Fibroblast of villous mesenchyme (primary cell): ENCODE data around the gene SERPINI1. TPM values are rescaled to one million over a fixed set of nuclear protein-coding genes. Genes with fewer than 3 reads are reported as not detected.
A peak's percentile ranks its signal among the peaks of the same experiment; 100 is the strongest.

Experiments used
- DNase-seq: peaks from one replicate; pipeline ENCODE4 v3.0.0-alpha.2; 2010; ENCODE audit warnings: low read depth
- H3K4me3 ChIP-seq: 2 replicates; pipeline ENCODE4 v1.5.1; 2011; ENCODE audit warnings: low read depth, mild to moderate bottlenecking, low read length
- total RNA-seq: library from RNA; depleted of rRNA; stranded (reverse); fragments of >200 nt; gene quantifications from 2 replicates; pipeline ENCODE4 v1.2.3, GENCODE V29; 2012
- TF ChIP-seq, protein P1 (sequence below): IDR thresholded peaks from 2 replicates; pipeline ENCODE4 v1.5.1; 2012; ENCODE audit warnings: low read depth, mild to moderate bottlenecking, low read length; ENCODE audit not compliant: insufficient read depth

Gene SERPINI1
- total RNA-seq, 1 donor = 2.2 TPM

DNA sequence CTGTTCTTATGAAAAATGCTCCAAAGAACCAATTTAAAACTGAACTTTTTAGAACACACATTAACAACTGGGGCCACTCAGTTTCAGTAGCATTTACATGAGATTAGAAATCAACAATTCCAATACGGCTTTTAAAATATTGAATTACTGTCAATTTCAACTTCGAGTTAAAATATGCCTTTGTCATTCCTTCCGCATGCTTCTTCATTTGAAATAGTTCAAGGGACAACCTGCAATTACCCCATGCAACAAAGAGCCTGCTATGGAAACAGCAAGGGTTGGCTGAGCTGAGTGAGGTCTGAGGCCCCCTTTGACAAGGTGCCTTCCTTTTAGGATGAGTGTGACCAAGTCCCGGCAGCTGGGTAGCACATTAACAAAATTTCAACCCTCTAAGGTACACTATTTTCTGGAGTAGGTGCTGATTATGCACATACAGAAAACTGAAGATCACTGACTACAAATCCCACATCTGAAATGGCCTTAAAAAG is 12.5 kb upstream of the SERPINI1 start:
- TF ChIP-seq, protein P1, sequence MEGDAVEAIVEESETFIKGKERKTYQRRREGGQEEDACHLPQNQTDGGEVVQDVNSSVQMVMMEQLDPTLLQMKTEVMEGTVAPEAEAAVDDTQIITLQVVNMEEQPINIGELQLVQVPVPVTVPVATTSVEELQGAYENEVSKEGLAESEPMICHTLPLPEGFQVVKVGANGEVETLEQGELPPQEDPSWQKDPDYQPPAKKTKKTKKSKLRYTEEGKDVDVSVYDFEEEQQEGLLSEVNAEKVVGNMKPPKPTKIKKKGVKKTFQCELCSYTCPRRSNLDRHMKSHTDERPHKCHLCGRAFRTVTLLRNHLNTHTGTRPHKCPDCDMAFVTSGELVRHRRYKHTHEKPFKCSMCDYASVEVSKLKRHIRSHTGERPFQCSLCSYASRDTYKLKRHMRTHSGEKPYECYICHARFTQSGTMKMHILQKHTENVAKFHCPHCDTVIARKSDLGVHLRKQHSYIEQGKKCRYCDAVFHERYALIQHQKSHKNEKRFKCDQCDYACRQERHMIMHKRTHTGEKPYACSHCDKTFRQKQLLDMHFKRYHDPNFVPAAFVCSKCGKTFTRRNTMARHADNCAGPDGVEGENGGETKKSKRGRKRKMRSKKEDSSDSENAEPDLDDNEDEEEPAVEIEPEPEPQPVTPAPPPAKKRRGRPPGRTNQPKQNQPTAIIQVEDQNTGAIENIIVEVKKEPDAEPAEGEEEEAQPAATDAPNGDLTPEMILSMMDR = no peak
- no peak for DNase-seq
- H3K4me3 ChIP-seq = no peak overlapping the region

GRCh38 chr3:167723872-167724271 is 11.6 kb upstream of the SERPINI1 start:
- no peak for DNase-seq
- TF ChIP-seq, protein P1 = no peak
- H3K4me3 ChIP-seq = no peak overlapping the region

- H3K4me3 ChIP-seq = no peak overlapping the region
- DNase-seq = peak; percentile 48
- TF ChIP-seq, protein P1 = no peak
These were observed 7.3 kb upstream of the SERPINI1 start for GRCh38 chr3:167728176-167728575.

- TF ChIP-seq, protein P1 = no peak
- DNase-seq = no peak
- no peak overlapping the region for H3K4me3 ChIP-seq
These were observed 6.7 kb upstream of the SERPINI1 start for GRCh38 chr3:167728632-167729323.

GRCh38 chr3:167729591-167729990 is 5.9 kb upstream of the SERPINI1 start:
- H3K4me3 ChIP-seq = no peak overlapping the region
- DNase-seq = peak; percentile 13
- TF ChIP-seq, protein P1 = no peak

DNA sequence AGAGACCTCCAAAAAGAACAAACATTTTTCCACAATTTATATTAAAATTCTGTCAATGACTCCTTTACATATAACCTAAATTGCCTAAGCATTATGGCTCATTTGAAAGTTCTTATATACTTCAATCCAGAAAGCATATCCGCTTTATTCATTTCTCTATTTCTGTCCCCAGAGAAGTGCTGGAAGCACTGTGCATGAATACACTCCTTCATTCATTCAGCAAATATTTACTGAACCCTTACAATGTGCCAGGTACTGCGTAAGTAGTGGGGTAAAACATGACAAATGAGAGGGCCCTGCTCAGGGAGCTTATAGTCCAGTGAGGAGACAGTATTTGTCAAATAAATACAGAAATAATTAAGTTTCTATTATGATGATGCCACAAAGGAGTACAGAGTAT is 4.1 kb upstream of the SERPINI1 start:
- DNase-seq = no peak
- H3K4me3 ChIP-seq = no peak overlapping the region
- TF ChIP-seq, protein P1 = no peak
